Measurements from ENCODE around the gene FARP1.

FARP1 gene

DNA sequence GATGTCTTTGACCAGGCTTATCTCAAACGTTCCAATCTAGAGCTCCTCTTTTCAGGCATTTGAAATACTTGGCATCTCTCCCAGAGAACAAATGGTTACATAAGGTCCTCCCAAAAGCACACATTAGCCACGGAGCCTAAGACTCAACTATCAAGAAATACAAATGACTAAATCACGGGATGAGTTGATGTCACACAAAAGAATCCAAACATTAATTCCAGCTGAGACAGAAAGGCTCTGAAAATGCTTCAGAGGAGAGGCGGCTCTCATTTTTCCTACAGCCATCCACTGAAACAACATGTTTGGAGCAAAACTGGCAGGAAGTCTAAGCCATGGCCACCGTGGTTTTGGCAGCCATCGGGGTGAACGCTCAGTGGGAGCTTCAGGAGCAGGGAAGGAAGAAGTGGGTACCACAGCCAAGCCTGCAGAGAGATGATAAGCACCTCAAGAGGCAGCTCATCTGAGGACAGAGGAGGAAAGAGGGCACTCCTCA lies 311.5 kb downstream of the FARP1 start:
- peaks cover 46% of the 10 kb centered on the region for H3K36me3 ChIP-seq (ENCODE audit: control insufficient read depth, insufficient read depth, low read length, severe bottlenecking)
- H3K27me3 ChIP-seq (replicated peaks; ENCODE audit: control insufficient read depth, insufficient read depth, low read length) = no peaks in the 10 kb centered on the region
- DNase-seq (ENCODE audit: low read depth) = peak; percentile 88
- H3K9ac ChIP-seq (ENCODE audit: low read length) = peak overlapping the region; percentile 6
- H3K4me3 ChIP-seq (ENCODE audit: low read length) = peak overlapping the region; percentile 10
- H3K9me3 ChIP-seq (ENCODE audit: control insufficient read depth, low read length) = no peaks in the 10 kb centered on the region
- peaks cover 35% of the 10 kb centered on the region for H3K4me1 ChIP-seq (ENCODE audit: control insufficient read depth, insufficient read depth, low read length)

DNA sequence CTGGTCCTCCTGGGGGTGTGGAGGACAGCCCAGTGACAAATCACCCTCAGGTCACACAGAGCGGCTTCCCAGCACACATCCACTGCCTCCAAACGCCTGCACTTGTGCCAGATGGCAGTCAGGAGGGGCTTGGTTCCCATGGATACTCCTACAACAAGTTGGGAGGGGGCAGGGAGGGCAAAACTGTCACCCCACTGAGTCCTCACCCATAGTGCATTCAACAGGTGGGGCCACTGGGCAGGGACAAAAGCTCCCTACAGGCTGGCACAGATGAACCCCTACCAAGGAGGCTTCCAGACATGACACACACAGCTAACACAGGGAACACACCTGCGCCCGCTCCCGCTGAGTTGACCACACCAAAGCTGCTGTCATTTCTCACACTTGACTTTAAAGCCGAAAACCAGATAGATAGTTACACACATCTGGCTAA lies 313.5 kb downstream of the FARP1 start:
- H3K36me3 ChIP-seq (ENCODE audit: control insufficient read depth, insufficient read depth, low read length, severe bottlenecking) = peaks cover 56% of the 10 kb centered on the region
- no peak overlapping the region for H3K9ac ChIP-seq (ENCODE audit: low read length)
- H3K27me3 ChIP-seq (replicated peaks; ENCODE audit: control insufficient read depth, insufficient read depth, low read length) = no peaks in the 10 kb centered on the region
- H3K4me3 ChIP-seq (ENCODE audit: low read length) = no peak overlapping the region
- no peaks in the 10 kb centered on the region for H3K9me3 ChIP-seq (ENCODE audit: control insufficient read depth, low read length)
- H3K4me1 ChIP-seq (ENCODE audit: control insufficient read depth, insufficient read depth, low read length) = peaks cover 31% of the 10 kb centered on the region
- no peak for DNase-seq (ENCODE audit: low read depth)

DNA sequence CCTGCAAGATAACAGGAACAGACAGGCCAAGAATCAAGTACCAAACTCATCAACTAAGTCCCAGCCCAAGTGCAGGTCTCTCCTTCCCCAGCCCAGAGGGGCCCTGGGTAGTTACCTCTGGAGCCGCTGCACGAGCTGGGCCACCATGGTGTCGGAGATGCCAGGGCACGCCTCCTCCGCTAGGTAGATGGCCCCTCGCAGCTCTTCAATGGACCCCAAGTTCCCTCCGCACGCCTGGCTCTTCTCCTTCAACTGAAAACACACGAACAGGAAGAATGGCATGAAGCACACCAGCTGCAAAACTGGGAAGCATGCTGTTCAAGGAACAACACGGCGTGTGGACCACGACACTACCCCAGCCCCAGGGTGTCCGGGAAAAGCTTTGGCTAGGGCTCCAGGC lies 314.2 kb downstream of the FARP1 start:
- Histone ChIP-seq H3K4me3 (ENCODE audit: low read length) (no peak overlapping the region), H3K4me1 (ENCODE audit: control insufficient read depth, insufficient read depth, low read length) (peaks cover 29% of the 10 kb centered on the region), H3K27me3 (replicated peaks; ENCODE audit: control insufficient read depth, insufficient read depth, low read length) (no peaks in the 10 kb centered on the region), H3K9me3 (ENCODE audit: control insufficient read depth, low read length) (no peaks in the 10 kb centered on the region), H3K36me3 (ENCODE audit: control insufficient read depth, insufficient read depth, low read length, severe bottlenecking) (peaks cover 53% of the 10 kb centered on the region), H3K9ac (ENCODE audit: low read length) (no peak overlapping the region)
- no peak for DNase-seq (ENCODE audit: low read depth)

DNA sequence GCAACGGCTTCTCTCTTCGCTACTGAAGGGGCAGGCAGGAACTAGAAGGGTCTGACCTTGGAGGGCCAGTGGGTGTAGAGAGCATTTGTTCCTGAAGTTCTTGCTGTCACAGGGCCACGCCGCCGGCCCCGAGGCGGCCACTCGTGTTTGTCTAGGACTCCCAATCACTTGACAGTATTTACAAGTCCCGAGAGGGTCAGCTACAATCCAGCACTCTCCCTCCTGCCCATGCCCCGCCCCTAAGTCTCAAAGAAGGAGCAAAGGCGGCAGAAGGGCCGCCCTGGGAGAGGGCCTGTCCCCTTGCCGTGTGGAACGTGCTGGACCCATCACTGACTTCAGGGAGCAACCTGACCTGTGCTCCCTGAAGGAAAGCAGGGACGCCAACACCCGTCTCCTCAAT lies 315.5 kb downstream of the FARP1 start:
- no peak for DNase-seq (ENCODE audit: low read depth)
- Histone ChIP-seq H3K36me3 (ENCODE audit: control insufficient read depth, insufficient read depth, low read length, severe bottlenecking) (peaks cover 56% of the 10 kb centered on the region), H3K9ac (ENCODE audit: low read length) (no peak overlapping the region), H3K27me3 (replicated peaks; ENCODE audit: control insufficient read depth, insufficient read depth, low read length) (no peaks in the 10 kb centered on the region), H3K4me1 (ENCODE audit: control insufficient read depth, insufficient read depth, low read length) (peaks cover 16% of the 10 kb centered on the region), H3K4me3 (ENCODE audit: low read length) (no peak overlapping the region), H3K9me3 (ENCODE audit: control insufficient read depth, low read length) (no peaks in the 10 kb centered on the region)

DNA sequence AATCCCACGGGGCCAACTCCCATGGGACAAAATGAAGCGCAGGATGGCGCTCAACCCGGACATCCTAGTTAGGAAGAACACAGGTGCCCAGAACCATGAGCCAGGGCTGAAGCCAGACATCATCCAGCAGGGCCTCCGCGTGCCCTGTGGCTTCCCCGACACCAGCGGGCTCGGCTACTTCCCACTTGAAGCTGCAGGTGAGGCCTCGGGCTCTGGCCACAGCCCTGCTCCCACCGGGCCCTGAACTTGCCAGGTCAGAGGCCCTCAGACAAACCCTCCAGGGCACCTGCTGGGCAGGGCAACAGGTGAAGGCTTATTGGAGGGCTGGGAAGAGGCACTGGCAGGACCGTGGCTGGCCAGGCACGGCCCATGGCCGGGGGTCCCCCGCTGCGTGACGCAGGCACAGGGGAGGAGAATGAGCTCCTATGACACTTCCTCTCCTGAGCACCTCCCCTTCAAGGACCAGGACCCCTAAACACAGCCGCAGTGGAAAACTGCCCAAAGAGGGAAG lies 316.3 kb downstream of the FARP1 start:
- Histone ChIP-seq H3K36me3 (ENCODE audit: control insufficient read depth, insufficient read depth, low read length, severe bottlenecking) (peaks cover 56% of the 10 kb centered on the region), H3K9ac (ENCODE audit: low read length) (no peak overlapping the region), H3K4me1 (ENCODE audit: control insufficient read depth, insufficient read depth, low read length) (peaks cover 8% of the 10 kb centered on the region), H3K27me3 (replicated peaks; ENCODE audit: control insufficient read depth, insufficient read depth, low read length) (no peaks in the 10 kb centered on the region), H3K9me3 (ENCODE audit: control insufficient read depth, low read length) (no peaks in the 10 kb centered on the region), H3K4me3 (ENCODE audit: low read length) (no peak overlapping the region)
- no peak for DNase-seq (ENCODE audit: low read depth)

DNA sequence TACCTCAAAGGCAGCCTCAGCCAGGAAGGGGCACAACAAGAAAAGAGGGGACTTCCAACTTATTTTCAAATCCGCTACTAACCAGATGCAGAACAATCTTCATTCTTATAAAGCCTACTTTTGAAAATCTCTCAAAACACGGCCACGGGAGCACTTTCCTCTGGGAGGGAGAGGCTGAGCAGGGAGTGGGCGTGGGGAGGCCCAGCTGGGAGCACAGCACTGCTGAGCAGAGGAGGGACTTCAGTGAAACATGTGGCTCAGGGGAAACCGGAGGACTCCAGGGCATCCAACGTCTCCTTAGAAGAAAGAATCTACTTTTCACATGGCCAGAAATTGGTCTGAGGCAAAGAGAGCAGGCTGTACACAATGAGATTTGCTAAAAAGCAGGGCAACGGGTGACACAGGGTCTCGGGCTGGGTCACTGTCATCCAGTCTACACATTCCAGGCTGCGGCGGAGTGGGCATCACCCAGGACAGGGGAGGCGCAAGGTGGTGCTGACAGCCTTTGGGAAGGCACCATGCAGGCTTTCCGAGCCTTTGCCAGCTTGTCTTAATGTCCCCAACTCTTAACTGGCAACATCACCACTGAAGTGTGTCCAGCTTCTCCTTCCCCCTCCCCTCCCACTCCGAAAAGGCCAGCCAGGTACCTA lies 317.0 kb downstream of the FARP1 start:
- Histone ChIP-seq H3K27me3 (replicated peaks; ENCODE audit: control insufficient read depth, insufficient read depth, low read length) (no peaks in the 10 kb centered on the region), H3K4me1 (ENCODE audit: control insufficient read depth, insufficient read depth, low read length) (peaks cover 3% of the 10 kb centered on the region), H3K9ac (ENCODE audit: low read length) (no peak overlapping the region), H3K4me3 (ENCODE audit: low read length) (no peak overlapping the region), H3K36me3 (ENCODE audit: control insufficient read depth, insufficient read depth, low read length, severe bottlenecking) (peaks cover 56% of the 10 kb centered on the region), H3K9me3 (ENCODE audit: control insufficient read depth, low read length) (no peaks in the 10 kb centered on the region)
- DNase-seq (ENCODE audit: low read depth) = no peak

DNA sequence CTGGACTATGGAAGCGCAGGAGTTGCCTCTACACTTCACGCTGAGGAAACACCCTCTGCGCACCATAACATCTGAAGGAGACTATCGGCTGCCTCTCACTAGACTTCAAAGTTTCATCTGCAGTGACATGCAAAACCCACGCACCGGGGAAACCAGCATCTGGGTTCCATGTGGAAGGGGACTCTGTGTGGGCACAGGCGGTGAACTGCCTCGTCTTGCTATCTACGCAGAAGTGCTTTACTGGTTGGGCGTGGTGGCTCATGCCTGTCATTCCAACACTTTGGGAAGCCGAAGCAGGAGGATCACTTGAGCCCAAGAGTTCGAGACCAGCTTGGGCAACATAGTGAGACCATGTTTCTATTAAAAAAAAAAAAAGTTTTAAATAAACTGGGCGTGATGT lies 317.6 kb downstream of the FARP1 start:
- no peak overlapping the region for H3K4me3 ChIP-seq (ENCODE audit: low read length)
- no peak for DNase-seq (ENCODE audit: low read depth)
- H3K4me1 ChIP-seq (ENCODE audit: control insufficient read depth, insufficient read depth, low read length) = no peaks in the 10 kb centered on the region
- no peak overlapping the region for H3K9ac ChIP-seq (ENCODE audit: low read length)
- H3K9me3 ChIP-seq (ENCODE audit: control insufficient read depth, low read length) = no peaks in the 10 kb centered on the region
- no peaks in the 10 kb centered on the region for H3K27me3 ChIP-seq (replicated peaks; ENCODE audit: control insufficient read depth, insufficient read depth, low read length)
- peaks cover 61% of the 10 kb centered on the region for H3K36me3 ChIP-seq (ENCODE audit: control insufficient read depth, insufficient read depth, low read length, severe bottlenecking)

DNA sequence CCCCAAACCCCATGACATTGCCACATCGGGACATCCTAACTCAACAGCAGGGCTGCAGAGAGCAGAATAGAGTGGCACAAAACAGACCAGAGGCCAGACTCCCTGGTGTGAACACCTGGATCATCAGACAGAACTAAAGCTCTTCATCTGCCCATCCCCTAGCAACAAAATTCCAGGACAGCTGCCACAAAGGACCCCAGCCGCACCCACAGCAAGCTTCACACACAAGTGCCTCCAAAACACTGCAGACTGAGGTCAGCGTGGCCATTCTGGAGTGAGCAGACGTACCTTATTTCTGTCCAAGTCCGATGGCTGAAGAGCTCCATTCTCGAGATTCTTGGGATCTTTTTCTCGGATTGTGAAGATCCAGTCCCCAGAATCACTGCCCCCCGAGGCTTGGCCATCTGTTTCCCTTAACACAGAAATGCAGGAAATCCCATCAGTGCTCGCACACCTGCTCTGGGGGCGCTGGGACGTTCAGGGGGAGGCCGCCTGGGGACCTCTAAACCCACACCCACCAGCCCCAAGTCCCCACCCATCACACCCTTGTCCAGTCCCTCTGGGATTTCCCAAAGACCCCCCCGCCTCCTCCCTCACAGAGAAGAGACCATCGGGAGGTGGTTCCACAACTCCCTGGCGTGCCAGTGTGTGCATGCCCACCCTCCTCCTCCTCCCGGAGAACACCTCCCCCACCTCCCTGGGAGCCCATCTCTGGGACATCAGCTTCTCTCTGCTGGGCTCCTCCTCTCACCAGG lies 318.8 kb downstream of the FARP1 start:
- H3K4me1 ChIP-seq (ENCODE audit: control insufficient read depth, insufficient read depth, low read length) = no peaks in the 10 kb centered on the region
- no peak overlapping the region for H3K4me3 ChIP-seq (ENCODE audit: low read length)
- H3K9ac ChIP-seq (ENCODE audit: low read length) = no peak overlapping the region
- peaks cover 51% of the 10 kb centered on the region for H3K36me3 ChIP-seq (ENCODE audit: control insufficient read depth, insufficient read depth, low read length, severe bottlenecking)
- no peaks in the 10 kb centered on the region for H3K27me3 ChIP-seq (replicated peaks; ENCODE audit: control insufficient read depth, insufficient read depth, low read length)
- no peak for DNase-seq (ENCODE audit: low read depth)
- H3K9me3 ChIP-seq (ENCODE audit: control insufficient read depth, low read length) = no peaks in the 10 kb centered on the region

DNA sequence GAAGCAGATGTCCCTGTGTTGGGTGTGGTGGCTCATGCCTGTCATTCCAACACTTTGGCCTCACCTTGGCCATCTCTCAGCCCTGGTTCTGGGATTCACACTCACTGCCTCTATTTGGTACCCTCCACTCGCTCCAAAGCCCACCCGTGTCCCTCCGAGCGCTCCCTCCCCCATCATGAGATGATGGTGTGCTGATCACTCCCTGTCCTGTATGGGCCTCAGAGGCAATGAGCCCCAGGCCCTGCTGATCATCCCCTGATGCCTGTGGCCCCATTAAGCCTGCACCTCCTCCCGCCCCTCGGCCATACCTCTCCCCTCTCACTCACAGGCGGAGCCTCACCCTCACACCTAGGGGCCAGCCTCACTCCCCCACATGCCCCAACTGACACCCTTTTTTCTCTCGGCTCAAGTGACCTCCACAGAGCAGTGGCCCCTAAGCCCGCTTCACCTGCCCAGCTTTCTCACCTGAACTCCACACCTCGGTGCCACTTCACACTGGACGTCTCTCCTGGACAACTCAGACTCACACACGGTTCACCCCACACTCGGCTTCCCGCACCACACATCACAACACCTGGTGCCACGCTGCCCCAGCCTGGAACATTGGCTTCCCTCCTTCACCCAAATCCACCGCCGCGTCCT lies 319.5 kb downstream of the FARP1 start:
- H3K9ac ChIP-seq (ENCODE audit: low read length) = no peak overlapping the region
- H3K27me3 ChIP-seq (replicated peaks; ENCODE audit: control insufficient read depth, insufficient read depth, low read length) = no peaks in the 10 kb centered on the region
- no peaks in the 10 kb centered on the region for H3K9me3 ChIP-seq (ENCODE audit: control insufficient read depth, low read length)
- DNase-seq (ENCODE audit: low read depth) = no peak
- H3K4me1 ChIP-seq (ENCODE audit: control insufficient read depth, insufficient read depth, low read length) = no peaks in the 10 kb centered on the region
- no peak overlapping the region for H3K4me3 ChIP-seq (ENCODE audit: low read length)
- peaks cover 48% of the 10 kb centered on the region for H3K36me3 ChIP-seq (ENCODE audit: control insufficient read depth, insufficient read depth, low read length, severe bottlenecking)

DNA sequence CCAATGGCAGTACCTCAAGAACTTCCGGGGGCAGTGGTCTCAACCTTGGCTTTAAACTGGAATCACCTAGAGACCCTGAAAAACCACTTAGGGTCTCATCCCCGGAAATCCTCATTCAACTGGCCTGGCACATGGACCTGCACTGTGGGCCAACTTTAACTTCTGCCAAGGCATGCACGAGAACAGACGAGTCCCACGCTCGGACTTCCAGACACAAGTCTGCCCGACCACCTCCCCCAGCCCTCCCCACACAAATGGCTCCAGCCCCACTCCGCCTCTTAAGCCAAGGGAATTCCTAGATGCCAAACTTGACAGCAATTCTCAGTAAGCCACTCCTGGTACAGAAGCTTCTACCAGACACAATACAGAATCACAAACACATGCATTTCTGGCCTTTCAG lies 320.1 kb downstream of the FARP1 start:
- no peak overlapping the region for H3K9ac ChIP-seq (ENCODE audit: low read length)
- no peak overlapping the region for H3K4me3 ChIP-seq (ENCODE audit: low read length)
- H3K9me3 ChIP-seq (ENCODE audit: control insufficient read depth, low read length) = no peaks in the 10 kb centered on the region
- H3K27me3 ChIP-seq (replicated peaks; ENCODE audit: control insufficient read depth, insufficient read depth, low read length) = no peaks in the 10 kb centered on the region
- peaks cover 48% of the 10 kb centered on the region for H3K36me3 ChIP-seq (ENCODE audit: control insufficient read depth, insufficient read depth, low read length, severe bottlenecking)
- no peaks in the 10 kb centered on the region for H3K4me1 ChIP-seq (ENCODE audit: control insufficient read depth, insufficient read depth, low read length)
- DNase-seq (ENCODE audit: low read depth) = no peak

DNA sequence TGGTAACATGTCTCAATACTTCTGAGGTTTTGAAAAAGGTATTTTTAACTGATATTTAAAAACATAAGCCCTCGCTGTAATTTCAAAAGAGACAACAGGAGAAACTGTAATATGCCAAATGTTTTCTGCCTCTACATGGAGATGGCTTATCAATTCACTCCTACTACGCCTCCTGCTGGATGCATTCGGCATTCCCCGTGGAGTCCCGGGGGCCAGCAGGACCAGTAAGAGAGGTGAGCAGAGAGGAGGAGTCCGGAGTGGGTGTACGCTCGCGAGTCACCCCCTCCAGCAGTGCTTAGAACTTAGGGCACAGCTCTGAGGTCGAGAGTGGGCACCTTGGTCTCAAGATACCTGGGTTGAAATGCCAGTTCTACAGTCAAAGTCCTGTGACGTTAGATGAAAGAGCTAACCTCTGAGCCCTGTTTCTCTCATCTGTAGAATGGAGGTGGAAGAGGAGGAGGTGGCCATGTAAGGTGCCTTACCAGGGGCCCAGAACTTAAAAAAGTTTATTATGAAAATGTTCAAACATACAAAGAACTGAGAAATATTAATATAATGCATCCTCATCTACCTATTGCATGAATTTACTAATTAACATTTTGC lies 323.8 kb downstream of the FARP1 start:
- peak; percentile 46 for DNase-seq (ENCODE audit: low read depth)
- Histone ChIP-seq H3K9me3 (ENCODE audit: control insufficient read depth, low read length) (no peaks in the 10 kb centered on the region), H3K4me1 (ENCODE audit: control insufficient read depth, insufficient read depth, low read length) (no peaks in the 10 kb centered on the region), H3K27me3 (replicated peaks; ENCODE audit: control insufficient read depth, insufficient read depth, low read length) (no peaks in the 10 kb centered on the region), H3K36me3 (ENCODE audit: control insufficient read depth, insufficient read depth, low read length, severe bottlenecking) (peaks cover 39% of the 10 kb centered on the region), H3K4me3 (ENCODE audit: low read length) (no peak overlapping the region), H3K9ac (ENCODE audit: low read length) (no peak overlapping the region)

Data from adipocyte (in vitro differentiated cells).